LNCaP clone FGC (cell line): Measurements from ENCODE around the gene PTCH1.

ENCODE experiments used
- DNase-seq: peaks from one replicate; pipeline ENCODE4 v3.0.0-alpha.2; 2011; ENCODE audit warnings: low read depth
- H3K4me3 ChIP-seq: 2 replicates; pipeline ENCODE4 v1.5.1; 2011; ENCODE audit warnings: mild to moderate bottlenecking, low read depth, low read length, control low read depth
- CTCF ChIP-seq: IDR thresholded peaks from 2 replicates; pipeline ENCODE4 v1.5.1; 2012; ENCODE audit warnings: mild to moderate bottlenecking; ENCODE audit not compliant: control insufficient read depth, insufficient read depth; ENCODE audit errors: extremely low read depth

The PTCH1 gene

GRCh38 chr9:95493402-95493801 lies 23.4 kb downstream of the PTCH1 start:
- TF ChIP-seq CTCF, result no peak
- H3K4me3 ChIP-seq, result peak overlapping the region; percentile 49
- no peak for DNase-seq

GRCh38 chr9:95491543-95492320 lies 25.0 kb downstream of the PTCH1 start:
- H3K4me3 ChIP-seq, result no peak overlapping the region
- TF ChIP-seq CTCF, result no peak
- no peak for DNase-seq

- no peak for DNase-seq
- no peak for TF ChIP-seq CTCF
- no peak overlapping the region for H3K4me3 ChIP-seq
These were observed 27.8 kb downstream of the PTCH1 start for GRCh38 chr9:95488954-95489353.

GRCh38 chr9:95486318-95486717 lies 30.5 kb downstream of the PTCH1 start:
- H3K4me3 ChIP-seq, result no peak overlapping the region
- no peak for TF ChIP-seq CTCF
- DNase-seq, result peak; percentile 97

GRCh38 chr9:95484225-95484624 lies 32.5 kb downstream of the PTCH1 start:
- peak; percentile 79 for DNase-seq
- H3K4me3 ChIP-seq, result no peak overlapping the region
- TF ChIP-seq CTCF, result no peak

GRCh38 chr9:95483431-95483830 lies 33.3 kb downstream of the PTCH1 start:
- no peak for DNase-seq
- H3K4me3 ChIP-seq, result no peak overlapping the region
- TF ChIP-seq CTCF, result no peak

- no peak overlapping the region for H3K4me3 ChIP-seq
- no peak for DNase-seq
These were observed 34.1 kb downstream of the PTCH1 start for GRCh38 chr9:95482621-95483020.

More at GRCh38 chr9:95482621-95483020, 34.1 kb downstream of the PTCH1 start:
- no peak for TF ChIP-seq CTCF
